A549 (cell line): ENCODE measurements around the gene GNAS. TPM values are rescaled to one million over a fixed set of nuclear protein-coding genes. Genes with fewer than 3 reads are reported as not detected.

Source experiments
- ATAC-seq, 2 experiments: fragments of 200-7000 bp in 1 of 2; fragments of >200 bp in 1 of 2; cut with Nextera tagmentation in 1 of 2; cut with Tn5 transposase in 1 of 2; 3 replicates each; pipeline versions ENCODE4 v1.8.0 to v1.9.1; 2018 to 2020; ENCODE audit warnings: mild to moderate bottlenecking in 1 of 2, moderate library complexity in 1 of 2
- CTCF ChIA-PET: fragments of 300-600 bp; sonication (Branson Sonifier 250); formaldehyde crosslinking; extraction: SDS; loops from one replicate; lab custom pipeline; 2021; ENCODE audit warnings: antibody characterized with exemption, inconsistent platforms; lab: Yijun Ruan, JAX
- POLR2A ChIA-PET: fragments of 350-600 bp; formaldehyde crosslinking; extraction: SDS; loops from one replicate; lab custom pipeline; 2021; ENCODE audit warnings: antibody characterized with exemption, inconsistent platforms; lab: Yijun Ruan, JAX
- DNase-seq, 2 experiments: peaks; one replicate each; pipeline versions ENCODE4 v3.0.0 to v3.0.0-alpha.2; 2011 to 2016; ENCODE audit warnings: low read depth in 1 of 2, low spot score in 1 of 2
- FAIRE-seq: peaks from 2 replicates; lab custom pipeline; 2011; peaks lifted over from hg19 to GRCh38; lab: Jason Lieb, UNC
- H3K27ac ChIP-seq, 2 experiments: fragments of >200 bp; sonication (Bioruptor Twin); formaldehyde crosslinking; 3 replicates each; pipeline ENCODE4 v1.5.1; 2016 to 2017
- H3K4me1 ChIP-seq: fragments of >200 bp; sonication (Bioruptor Twin); formaldehyde crosslinking; 3 replicates; pipeline ENCODE4 v1.6.1; 2016
- H3K4me2 ChIP-seq: fragments of >200 bp; sonication (Bioruptor Twin); formaldehyde crosslinking; 3 replicates; pipeline ENCODE4 v1.6.1; 2016
- H3K4me3 ChIP-seq: fragments of >200 bp; sonication (Bioruptor Twin); formaldehyde crosslinking; 3 replicates; pipeline ENCODE4 v1.5.1; 2016
- H3K9me3 ChIP-seq: fragments of >200 bp; sonication (Bioruptor Twin); formaldehyde crosslinking; 3 replicates; pipeline ENCODE4 v1.6.1; 2016
- BHLHE40 ChIP-seq: IDR thresholded peaks from 2 replicates; pipeline ENCODE4 v1.6.1; 2012; ENCODE audit warnings: low read depth, low read length, inconsistent platforms
- CBX8 ChIP-seq: fragments of 200-600 bp; sonication (generic); IDR thresholded peaks from 2 replicates; pipeline ENCODE4 v1.6.1; 2016
- CHD2 ChIP-seq: fragments of 150-350 bp; IDR thresholded peaks from 2 replicates; pipeline ENCODE4 v1.6.1; 2014; ENCODE audit warnings: low read length; ENCODE audit not compliant: partially characterized antibody
- EHMT2 ChIP-seq: fragments of 200-600 bp; sonication (generic); IDR thresholded peaks from 2 replicates; pipeline ENCODE4 v1.6.1; 2016; ENCODE audit warnings: antibody characterized with exemption, low read depth, mild to moderate bottlenecking, moderate library complexity
- ESRRA ChIP-seq: fragments of 150-350 bp; IDR thresholded peaks from 2 replicates; pipeline ENCODE4 v1.6.1; 2014; ENCODE audit warnings: mild to moderate bottlenecking, low read length, borderline replicate concordance
- FOSB ChIP-seq: fragments of 250-450 bp; sonication (Bioruptor Pico); IDR thresholded peaks from 2 replicates; pipeline ENCODE4 v1.5.0; 2020; ENCODE audit warnings: mild to moderate bottlenecking, moderate library complexity
- GATA3 ChIP-seq: IDR thresholded peaks from 2 replicates; pipeline ENCODE4 v1.6.1; 2012; ENCODE audit warnings: borderline replicate concordance
- HEYL ChIP-seq: fragments of 250-450 bp; sonication (Bioruptor Pico); IDR thresholded peaks from 2 replicates; pipeline ENCODE4 v1.8.0; 2021; ENCODE audit warnings: mild to moderate bottlenecking, moderate library complexity
- HOXA7 ChIP-seq: fragments of 250-450 bp; sonication (Bioruptor Pico); IDR thresholded peaks from 2 replicates; pipeline ENCODE4 v1.5.0; 2020; ENCODE audit warnings: mild to moderate bottlenecking, moderate library complexity
- HOXB5 ChIP-seq: fragments of 250-450 bp; sonication (Bioruptor Pico); IDR thresholded peaks from 2 replicates; pipeline ENCODE4 v1.5.0; 2020; ENCODE audit warnings: mild to moderate bottlenecking, moderate library complexity
- JUNB ChIP-seq: fragments of >200 bp; sonication (Bioruptor Twin); formaldehyde crosslinking; IDR thresholded peaks from 2 replicates; pipeline ENCODE4 v1.6.1; 2016
- MYC ChIP-seq: IDR thresholded peaks from 2 replicates; pipeline ENCODE4 v1.6.1; 2012; ENCODE audit warnings: mild to moderate bottlenecking, inconsistent platforms, low read length, improper control_type of control experiment, borderline replicate concordance
- NFE2L2 ChIP-seq: fragments of 150-350 bp; conservative IDR thresholded peaks from 2 replicates; pipeline ENCODE4 v1.6.1; 2014; ENCODE audit warnings: low read length
- RARB ChIP-seq: fragments of 250-450 bp; sonication (Bioruptor Pico); IDR thresholded peaks from 2 replicates; pipeline ENCODE4 v1.8.0; 2021; ENCODE audit warnings: mild to moderate bottlenecking, moderate library complexity
- TP53 ChIP-seq: fragments of 250-450 bp; sonication (Bioruptor Pico); IDR thresholded peaks from 2 replicates; pipeline ENCODE4 v1.5.0; 2021; ENCODE audit warnings: mild to moderate bottlenecking, moderate library complexity
- ZC3H11A ChIP-seq: fragments of 450-650 bp; IDR thresholded peaks from 2 replicates; pipeline ENCODE4 v1.6.1; 2014; ENCODE audit warnings: antibody characterized with exemption, mild to moderate bottlenecking
- WGBS: methylation state at CpG from one replicate; pipeline ENCODE4 v1.1.6; 2017; ENCODE audit errors: missing lambda C conversion rate; 5-methylcytosine and 5-hydroxymethylcytosine counted together
- polyA plus RNA-seq, 4 experiments: library from polyadenylated mRNA; depleted of rRNA in 3 of 4; stranded (reverse); fragments of >200 nt; fragmentation: RNase III in 1 of 4; extraction: RNeasy Plus Mini Kit Qiagen cat#74134 plus additional on column Dnase treatment in 1 of 4; gene quantifications; 2 replicates in 3 of 4; 3 replicates in 1 of 4; pipeline ENCODE4 v1.2.3, GENCODE V29; 2011 to 2017
- TF ChIP-seq, protein P1 (sequence below): fragments of 250-450 bp; sonication (Bioruptor Pico); IDR thresholded peaks from 2 replicates; pipeline ENCODE4 v1.5.0; 2021; ENCODE audit warnings: mild to moderate bottlenecking, moderate library complexity, borderline replicate concordance
- TF ChIP-seq, protein P2 (sequence below): fragments of 450-650 bp; IDR thresholded peaks from 2 replicates; pipeline ENCODE4 v1.6.1; 2014; ENCODE audit warnings: antibody characterized with exemption
- TF ChIP-seq, protein P3 (sequence below): IDR thresholded peaks from 2 replicates; pipeline ENCODE4 v1.6.1; 2012

GNAS gene
- polyA plus RNA-seq, 2 of the 4 experiments (the other 2 are of a cell fraction) = 534 to 600 TPM

DNA sequence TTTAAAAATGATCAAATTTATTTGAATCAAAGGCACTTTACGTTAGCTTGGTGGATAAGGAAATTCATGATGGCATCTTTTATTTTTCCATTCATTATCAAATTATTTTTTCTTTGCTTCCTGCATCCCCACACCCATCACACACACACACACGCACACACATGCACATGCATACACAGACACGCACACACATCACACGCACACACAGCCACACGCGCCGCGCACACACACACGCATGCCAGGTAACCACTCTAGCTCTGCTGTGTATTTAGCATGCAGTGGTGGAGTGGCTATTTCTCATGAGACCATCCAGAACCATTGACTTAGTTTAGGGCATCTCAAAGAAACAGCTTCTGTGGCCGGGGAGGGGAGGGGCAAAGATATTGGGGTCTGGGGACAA is 47.0 kb downstream of the GNAS start:
- ATAC-seq (no peak), FAIRE-seq (no peak), DNase-seq (no peak)
- Histone ChIP-seq H3K4me1 (peaks cover 23% of the 10 kb centered on the region), H3K4me3 (no peak overlapping the region), H3K9me3 (no peaks in the 10 kb centered on the region), H3K4me2 (no peak overlapping the region), H3K27ac (no peak overlapping the region)
- ChIA-PET CTCF (interaction anchor here (0.6 kb wide), 1 partner anchor 17 kb away, joined by 3 read pairs; no protein-coding TSS in a partner anchor), POLR2A (no interaction called here)
- TF ChIP-seq FOSB (CRISPR knock-in tag) = no peak
- no peak for TF ChIP-seq MYC
- no peak for TF ChIP-seq TP53 (CRISPR knock-in tag)
- TF ChIP-seq CBX8 = no peak
- TF ChIP-seq JUNB = no peak
- WGBS = 93% methylated on average over 10 of the region's 10 CpGs

DNA sequence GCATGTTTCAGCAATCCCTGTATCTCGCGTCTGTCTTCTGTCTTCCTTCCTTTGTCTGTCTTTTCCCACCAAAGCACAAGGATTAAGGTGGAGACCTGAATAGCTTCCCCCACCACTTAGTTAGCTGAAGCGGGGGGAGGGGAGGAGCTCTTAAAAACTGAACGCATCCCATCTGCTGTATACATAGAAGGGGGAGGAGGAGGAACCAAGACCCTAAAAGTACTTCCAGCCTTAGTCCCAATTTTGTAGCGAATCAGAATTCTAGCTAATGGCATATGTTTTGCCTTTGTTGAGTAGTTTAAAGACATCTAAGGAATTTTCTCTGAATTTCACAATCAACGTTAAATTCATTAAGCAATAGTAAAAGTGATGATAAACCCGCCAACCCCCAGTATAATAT is 47.9 kb downstream of the GNAS start:
- no peak for TF ChIP-seq RARB
- TF ChIP-seq EHMT2 = no peak
- no peak for TF ChIP-seq HOXB5
- no peak for TF ChIP-seq CHD2
- TF ChIP-seq NFE2L2 = no peak
- TF ChIP-seq BHLHE40 = no peak
- TF ChIP-seq, all 56 proteins: peak for 0
- DNase-seq (no peak), ATAC-seq (no peak), FAIRE-seq (no peak)
- H3K4me1 ChIP-seq = peaks cover 14% of the 10 kb centered on the region
- POLR2A ChIA-PET = no interaction called here
- 91% methylated on average over 7 of the region's 7 CpGs for WGBS
- H3K27ac ChIP-seq = no peak overlapping the region
- no peaks in the 10 kb centered on the region for H3K9me3 ChIP-seq
- no peak overlapping the region for H3K4me3 ChIP-seq
- CTCF ChIA-PET = interaction anchor here (0.5 kb wide), 1 partner anchor 20 kb away, joined by 3 read pairs; no protein-coding TSS in a partner anchor
- H3K4me2 ChIP-seq = no peak overlapping the region

DNA sequence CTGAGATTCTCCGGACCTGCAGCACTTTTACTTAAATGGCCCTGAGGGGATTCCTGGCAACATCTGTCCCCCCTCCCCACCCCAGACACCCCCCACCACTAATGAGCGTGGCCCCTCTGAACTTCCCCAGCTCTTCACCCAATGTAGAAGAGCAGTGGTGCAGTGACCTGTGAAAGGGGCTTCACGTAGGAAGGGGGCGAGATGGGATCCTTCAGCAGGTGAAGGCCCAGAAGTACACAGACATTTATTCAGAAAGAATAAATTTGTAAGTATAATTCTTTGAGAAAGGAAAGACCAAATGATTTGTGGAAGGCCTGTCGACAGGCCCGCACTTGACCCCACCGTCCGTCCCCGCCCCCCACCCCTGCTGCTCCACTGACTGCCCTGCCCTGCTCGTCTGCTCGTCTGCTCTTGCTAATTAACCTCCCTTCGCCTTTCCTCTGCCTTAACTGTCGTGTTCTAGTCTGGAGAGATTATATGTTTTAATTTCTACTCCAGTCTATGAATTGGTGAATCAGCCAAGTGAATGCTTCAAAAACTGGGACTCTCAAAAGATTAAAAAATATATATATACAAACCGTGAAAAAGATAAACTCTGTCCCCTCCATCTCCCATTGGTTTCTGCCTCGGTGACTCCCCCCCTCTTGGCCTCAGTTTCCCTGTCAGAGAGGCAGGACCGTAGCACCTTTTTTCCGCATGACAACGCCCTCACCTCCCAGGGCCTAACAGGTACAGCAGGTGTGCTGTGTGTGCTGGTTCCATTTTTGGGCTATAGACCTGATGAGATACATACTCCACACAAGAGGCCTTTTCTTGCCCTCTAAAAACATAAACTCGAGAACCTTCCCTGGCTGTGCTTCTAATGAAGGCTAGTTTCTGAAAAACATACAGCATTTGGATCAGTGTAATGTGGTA is 49.2 kb downstream of the GNAS start:
- WGBS = 95% methylated on average over 17 of the region's 19 CpGs
- TF ChIP-seq HOXA7 (CRISPR knock-in tag) (no peak), ZC3H11A (no peak), ESRRA (no peak), HEYL (no peak), GATA3 (no peak)
- TF ChIP-seq, protein P1, sequence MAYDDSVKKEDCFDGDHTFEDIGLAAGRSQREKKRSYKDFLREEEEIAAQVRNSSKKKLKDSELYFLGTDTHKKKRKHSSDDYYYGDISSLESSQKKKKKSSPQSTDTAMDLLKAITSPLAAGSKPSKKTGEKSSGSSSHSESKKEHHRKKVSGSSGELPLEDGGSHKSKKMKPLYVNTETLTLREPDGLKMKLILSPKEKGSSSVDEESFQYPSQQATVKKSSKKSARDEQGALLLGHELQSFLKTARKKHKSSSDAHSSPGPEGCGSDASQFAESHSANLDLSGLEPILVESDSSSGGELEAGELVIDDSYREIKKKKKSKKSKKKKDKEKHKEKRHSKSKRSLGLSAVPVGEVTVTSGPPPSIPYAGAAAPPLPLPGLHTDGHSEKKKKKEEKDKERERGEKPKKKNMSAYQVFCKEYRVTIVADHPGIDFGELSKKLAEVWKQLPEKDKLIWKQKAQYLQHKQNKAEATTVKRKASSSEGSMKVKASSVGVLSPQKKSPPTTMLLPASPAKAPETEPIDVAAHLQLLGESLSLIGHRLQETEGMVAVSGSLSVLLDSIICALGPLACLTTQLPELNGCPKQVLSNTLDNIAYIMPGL (CRISPR knock-in tag) = no peak
- TF ChIP-seq, protein P2, sequence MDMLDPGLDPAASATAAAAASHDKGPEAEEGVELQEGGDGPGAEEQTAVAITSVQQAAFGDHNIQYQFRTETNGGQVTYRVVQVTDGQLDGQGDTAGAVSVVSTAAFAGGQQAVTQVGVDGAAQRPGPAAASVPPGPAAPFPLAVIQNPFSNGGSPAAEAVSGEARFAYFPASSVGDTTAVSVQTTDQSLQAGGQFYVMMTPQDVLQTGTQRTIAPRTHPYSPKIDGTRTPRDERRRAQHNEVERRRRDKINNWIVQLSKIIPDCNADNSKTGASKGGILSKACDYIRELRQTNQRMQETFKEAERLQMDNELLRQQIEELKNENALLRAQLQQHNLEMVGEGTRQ = no peak
- TF ChIP-seq, protein P3, sequence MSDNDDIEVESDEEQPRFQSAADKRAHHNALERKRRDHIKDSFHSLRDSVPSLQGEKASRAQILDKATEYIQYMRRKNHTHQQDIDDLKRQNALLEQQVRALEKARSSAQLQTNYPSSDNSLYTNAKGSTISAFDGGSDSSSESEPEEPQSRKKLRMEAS = no peak
- TF ChIP-seq, all 56 proteins: peak for 0
- H3K4me1 ChIP-seq = 0 out of 3 replicates have a peak, but pooled peaks cover 2% of the 10 kb centered on the region
- H3K27ac ChIP-seq = no peak overlapping the region
- ChIA-PET CTCF (no interaction called here), POLR2A (no interaction called here)
- ATAC-seq (no peak), DNase-seq (no peak), FAIRE-seq (no peak)
- no peak overlapping the region for H3K4me2 ChIP-seq
- H3K4me3 ChIP-seq = no peak overlapping the region
- H3K9me3 ChIP-seq = no peaks in the 10 kb centered on the region
